ENCODE results near the gene ABCA13.

Gene ABCA13

GRCh38 chr7:48505466-48505865, 334.2 kb downstream of the ABCA13 start:
- DNase-seq (ENCODE audit: low read depth in 1 of 2, low spot score in 1 of 2), result no peak

- no peak for DNase-seq (ENCODE audit: low read depth in 1 of 2, low spot score in 1 of 2)
These were observed 335.3 kb downstream of the ABCA13 start for GRCh38 chr7:48506569-48506968.

- DNase-seq (ENCODE audit: low read depth in 1 of 2, low spot score in 1 of 2), result no peak
These were observed 339.8 kb downstream of the ABCA13 start for GRCh38 chr7:48511080-48511479.

GRCh38 chr7:48512892-48513291, 341.6 kb downstream of the ABCA13 start:
- no peak for DNase-seq (ENCODE audit: low read depth in 1 of 2, low spot score in 1 of 2)

GRCh38 chr7:48515171-48515570, 343.9 kb downstream of the ABCA13 start:
- DNase-seq (ENCODE audit: low read depth in 1 of 2, low spot score in 1 of 2), result no peak

- no peak for DNase-seq (ENCODE audit: low read depth in 1 of 2, low spot score in 1 of 2)
These were observed 346.8 kb downstream of the ABCA13 start for GRCh38 chr7:48518092-48518491.

- no peak for DNase-seq (ENCODE audit: low read depth in 1 of 2, low spot score in 1 of 2)
These were observed 351.4 kb downstream of the ABCA13 start for GRCh38 chr7:48522692-48523091.

- DNase-seq (ENCODE audit: low read depth in 1 of 2, low spot score in 1 of 2), result no peak
These were observed 354.8 kb downstream of the ABCA13 start for GRCh38 chr7:48525736-48526732.

- no peak for DNase-seq (ENCODE audit: low read depth in 1 of 2, low spot score in 1 of 2)
These were observed 357.4 kb downstream of the ABCA13 start for GRCh38 chr7:48528646-48529045.

GRCh38 chr7:48537561-48537960, 366.3 kb downstream of the ABCA13 start:
- no peak for DNase-seq (ENCODE audit: low read depth in 1 of 2, low spot score in 1 of 2)

GRCh38 chr7:48540746-48541145, 369.5 kb downstream of the ABCA13 start:
- no peak for DNase-seq (ENCODE audit: low read depth in 1 of 2, low spot score in 1 of 2)

- DNase-seq (ENCODE audit: low read depth in 1 of 2, low spot score in 1 of 2), result no peak
These were observed 377.4 kb downstream of the ABCA13 start for GRCh38 chr7:48548667-48549066.

- no peak for DNase-seq (ENCODE audit: low read depth in 1 of 2, low spot score in 1 of 2)
These were observed 380.4 kb downstream of the ABCA13 start for GRCh38 chr7:48551652-48552051.

- no peak for DNase-seq (ENCODE audit: low read depth in 1 of 2, low spot score in 1 of 2)
These were observed 392.1 kb downstream of the ABCA13 start for GRCh38 chr7:48563334-48563733.

- no peak for DNase-seq (ENCODE audit: low read depth in 1 of 2, low spot score in 1 of 2)
These were observed 404.3 kb downstream of the ABCA13 start for GRCh38 chr7:48575516-48575915.

GRCh38 chr7:48587475-48587874, 416.2 kb downstream of the ABCA13 start:
- DNase-seq (ENCODE audit: low read depth in 1 of 2, low spot score in 1 of 2), result no peak

- no peak for DNase-seq (ENCODE audit: low read depth in 1 of 2, low spot score in 1 of 2)
These were observed 423.1 kb downstream of the ABCA13 start for GRCh38 chr7:48594349-48594748.

- no peak for DNase-seq (ENCODE audit: low read depth in 1 of 2, low spot score in 1 of 2)
These were observed 424.5 kb downstream of the ABCA13 start for GRCh38 chr7:48595756-48596155.

GRCh38 chr7:48610705-48611104, 439.4 kb downstream of the ABCA13 start:
- DNase-seq (ENCODE audit: low read depth in 1 of 2, low spot score in 1 of 2), result no peak

GRCh38 chr7:48611993-48612392, 440.7 kb downstream of the ABCA13 start:
- DNase-seq (ENCODE audit: low read depth in 1 of 2, low spot score in 1 of 2), result no peak

- no peak for DNase-seq (ENCODE audit: low read depth in 1 of 2, low spot score in 1 of 2)
These were observed 446.2 kb downstream of the ABCA13 start for GRCh38 chr7:48617508-48617907.

- DNase-seq (ENCODE audit: low read depth in 1 of 2, low spot score in 1 of 2), result no peak
These were observed 446.7 kb downstream of the ABCA13 start for GRCh38 chr7:48617993-48618392.

GRCh38 chr7:48621076-48621475, 449.8 kb downstream of the ABCA13 start:
- no peak for DNase-seq (ENCODE audit: low read depth in 1 of 2, low spot score in 1 of 2)
